HG03575 (cell line): ENCODE measurements around the gene ABCC6.
"Not testable (repeated sequence)": the region's sequence is repeated elsewhere in the genome, so short reads cannot be mapped to it uniquely, and the experiment has no call there.

Experiments used
- ATAC-seq: cut with Tn5 transposase; IDR thresholded peaks from one replicate; pipeline ENCODE4 v1.9.1; 2021; ENCODE audit not compliant: unreplicated experiment, insufficient number of reproducible peaks, low FRiP score; ENCODE audit errors: extremely low read depth

ABCC6 gene

DNA sequence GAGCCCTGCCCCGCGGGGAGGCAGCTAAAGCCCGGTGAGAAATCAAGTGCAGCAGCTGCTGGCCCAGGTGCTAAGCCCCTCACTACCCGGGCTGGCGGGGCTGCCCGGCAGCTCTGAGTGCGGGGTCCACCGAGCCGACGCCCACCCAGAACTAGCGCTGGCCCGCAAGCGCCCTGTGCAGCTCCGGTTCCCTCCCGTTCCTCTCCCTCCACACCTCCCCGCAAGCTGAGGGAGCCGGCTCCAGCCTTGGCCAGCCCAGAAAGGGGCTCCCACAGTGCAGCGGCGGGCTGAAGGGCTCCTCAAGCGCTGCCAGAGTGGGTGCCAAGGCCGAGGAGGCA lies 118.5 kb downstream of the ABCC6 start:
- ATAC-seq = not testable (repeated sequence)

DNA sequence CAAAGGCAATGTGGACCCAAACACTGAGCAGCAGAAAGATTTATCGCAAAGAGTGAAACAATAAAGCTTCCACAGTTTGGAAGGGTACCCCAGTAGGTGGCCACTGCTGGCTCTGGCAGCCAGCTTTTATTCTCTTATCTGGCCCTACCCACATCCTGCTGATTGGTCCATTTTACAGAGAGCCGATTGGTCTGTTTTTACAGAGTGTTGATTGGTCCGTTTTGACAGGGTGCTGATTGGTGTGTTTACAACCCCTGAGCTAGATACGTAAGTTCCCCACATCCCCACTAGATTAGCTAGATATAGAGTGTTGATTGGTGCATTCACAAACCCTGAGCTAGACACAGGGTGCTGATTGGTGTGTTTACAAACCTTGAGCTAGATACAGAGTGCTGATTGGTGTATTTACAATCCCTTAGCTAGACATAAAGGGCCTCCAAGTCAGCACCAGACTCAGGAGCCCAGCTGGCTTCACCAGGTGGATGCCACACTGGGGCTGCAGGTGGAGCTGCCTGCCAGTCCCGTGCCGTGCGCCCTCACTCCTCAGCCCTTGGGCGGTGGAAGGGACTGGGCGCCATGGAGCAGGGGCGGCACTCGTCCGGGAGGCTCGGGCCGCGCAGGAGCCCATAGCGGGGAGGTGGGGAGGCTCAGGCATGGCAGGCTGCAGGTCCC lies 119.0 kb downstream of the ABCC6 start:
- not testable (repeated sequence) for ATAC-seq

DNA sequence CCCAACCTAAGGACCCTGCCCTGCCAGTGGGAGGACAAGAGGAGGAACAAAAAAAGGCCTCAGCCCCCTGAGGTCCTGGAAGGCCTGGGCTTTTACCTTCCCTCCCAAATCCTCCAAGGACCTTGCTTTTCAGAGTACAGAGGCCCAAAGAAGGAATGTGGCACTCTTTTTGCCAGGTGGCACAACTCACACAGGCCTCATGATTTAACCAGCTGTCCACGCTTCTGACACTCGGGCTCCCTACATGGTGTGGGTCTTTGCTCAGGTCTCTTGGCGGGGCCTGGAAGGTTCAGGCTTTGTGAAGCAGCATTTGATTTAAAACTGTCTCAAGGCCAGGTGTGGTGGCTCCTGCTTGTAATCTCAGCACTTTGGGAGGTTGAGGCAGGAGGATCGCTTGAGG lies 120.6 kb downstream of the ABCC6 start:
- no peak for ATAC-seq

DNA sequence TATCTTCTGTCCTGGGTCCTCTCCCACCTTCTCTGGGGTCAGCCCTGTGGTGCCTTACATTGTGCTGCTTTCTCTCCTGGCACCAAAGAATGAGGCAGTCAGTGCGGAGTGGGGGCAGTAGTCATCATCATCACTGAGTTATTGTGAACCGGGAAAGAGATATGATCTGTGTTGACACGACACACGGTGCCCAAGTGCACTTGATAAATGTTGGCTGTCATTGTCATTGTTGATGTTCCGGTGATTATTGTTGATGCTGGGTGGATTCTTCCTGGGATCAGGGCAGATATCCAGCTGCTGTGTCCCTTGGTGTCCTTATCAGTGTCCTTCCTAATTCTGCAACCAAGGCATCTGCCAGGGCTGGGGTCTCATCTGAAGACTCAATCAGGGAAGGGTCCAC lies 121.7 kb downstream of the ABCC6 start:
- no peak for ATAC-seq

DNA sequence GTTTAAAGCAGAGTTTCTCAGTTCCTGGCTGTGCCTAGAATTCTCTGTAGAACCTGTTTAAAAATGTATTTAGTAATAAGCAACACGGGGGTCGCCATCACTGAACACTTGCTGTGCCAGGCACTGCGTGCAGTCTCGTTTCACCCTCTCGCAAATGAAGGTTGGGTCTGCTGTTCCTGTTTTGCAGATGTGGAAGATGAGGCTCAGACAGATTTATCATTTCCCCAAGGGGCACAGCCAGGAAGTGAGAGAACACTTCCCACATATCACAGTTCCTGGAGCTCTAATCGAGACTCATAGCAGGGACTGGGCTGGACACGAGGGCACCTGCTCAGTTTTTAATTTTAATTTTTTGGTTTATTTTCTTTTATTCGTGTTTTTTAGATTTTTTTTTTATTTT lies 122.7 kb downstream of the ABCC6 start:
- ATAC-seq = no peak

DNA sequence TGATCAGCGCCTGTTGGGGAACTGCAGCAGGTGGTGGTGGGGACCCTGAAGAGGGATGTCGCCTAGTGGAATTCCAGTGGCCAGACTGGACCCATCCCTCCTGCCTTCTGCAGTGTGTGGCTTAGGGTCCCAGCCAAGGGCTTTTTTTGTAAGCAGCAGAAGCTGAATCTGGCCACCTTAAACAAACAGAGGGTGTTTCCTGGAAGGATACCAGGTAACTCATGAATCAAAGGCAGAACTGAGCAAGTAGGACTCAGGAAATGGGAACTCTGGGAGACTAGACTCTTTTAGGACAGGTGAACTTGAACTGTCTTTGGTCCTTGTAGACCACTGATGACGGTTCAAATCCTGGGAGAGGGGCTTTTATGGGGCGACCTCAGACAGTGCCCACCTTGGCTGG lies 124.0 kb downstream of the ABCC6 start:
- ATAC-seq = no peak
